Peyer's patch (tissue), 4 donors: Measurements from ENCODE around the gene ADAMTS12. TPM values are rescaled to one million over a fixed set of nuclear protein-coding genes. Genes with fewer than 3 reads are reported as not detected.

Experiments
- DNase-seq, 3 donors: peaks; one replicate each; pipeline ENCODE4 v3.0.0-alpha.2; 2017 to 2019
- H3K27ac ChIP-seq, 4 donors: fragments of 200-600 bp; sonication (generic); one replicate each; pipeline ENCODE4 v1.5.1; 2016 to 2019
- H3K27me3 ChIP-seq, 2 donors: fragments of 200-600 bp; sonication (generic); one replicate each; pipeline ENCODE4 v1.5.1; 2019
- H3K36me3 ChIP-seq, 3 donors: fragments of 200-600 bp; sonication (generic); one replicate each; pipeline ENCODE4 v1.5.1; 2016 to 2019
- H3K4me1 ChIP-seq, 4 donors: fragments of 200-600 bp; sonication (generic); one replicate each; pipeline ENCODE4 v1.5.1; 2016 to 2019
- H3K4me3 ChIP-seq, 4 donors: fragments of 200-600 bp; sonication (generic); 1 replicate in 3 of 4; 2 replicates in 1 of 4; pipeline ENCODE4 v1.5.1; 2016 to 2019; ENCODE audit warnings: mild to moderate bottlenecking in 1 of 4
- H3K9me3 ChIP-seq, 4 donors: fragments of 200-600 bp; sonication (generic); one replicate each; pipeline ENCODE4 v1.5.1; 2016 to 2019; ENCODE audit warnings: mild to moderate bottlenecking in 1 of 4
- POLR2A ChIP-seq, 2 donors: fragments of 450-650 bp; IDR thresholded peaks; one replicate each; pipeline ENCODE4 v1.5.1; 2017; ENCODE audit warnings: antibody characterized with exemption in 2 of 2, mild to moderate bottlenecking in 2 of 2, moderate library complexity in 2 of 2
- total RNA-seq, 4 donors: library from RNA; depleted of rRNA; stranded (reverse); fragments of >200 nt; gene quantifications; one replicate each; pipeline ENCODE4 v1.1.0, GENCODE V29; 2016
- TF ChIP-seq, protein P1 (sequence below), 6 experiments: fragments of 450-650 bp in 4 of 6; fragments of 200-600 bp in 2 of 6; sonication (generic) in 1 of 6; IDR thresholded peaks; one replicate each; pipeline ENCODE4 v1.5.1; 2017 to 2019; ENCODE audit warnings: antibody characterized with exemption in 6 of 6, mild to moderate bottlenecking in 3 of 6, moderate library complexity in 1 of 6

The ADAMTS12 gene
- total RNA-seq, 4 donors from 2014 or later = 0.53 to 11.6 (median 1.3) TPM

GRCh38 chr5:33720176-33720575 lies 171.6 kb downstream of the ADAMTS12 start:
- Histone ChIP-seq H3K9me3 (no peaks in the 10 kb centered on the region), H3K4me1 (no peaks in the 10 kb centered on the region), H3K27ac (no peak overlapping the region), H3K36me3 (no peaks in the 10 kb centered on the region), H3K27me3 (no peaks in the 10 kb centered on the region), H3K4me3 (no peak overlapping the region)
- TF ChIP-seq, protein P1, sequence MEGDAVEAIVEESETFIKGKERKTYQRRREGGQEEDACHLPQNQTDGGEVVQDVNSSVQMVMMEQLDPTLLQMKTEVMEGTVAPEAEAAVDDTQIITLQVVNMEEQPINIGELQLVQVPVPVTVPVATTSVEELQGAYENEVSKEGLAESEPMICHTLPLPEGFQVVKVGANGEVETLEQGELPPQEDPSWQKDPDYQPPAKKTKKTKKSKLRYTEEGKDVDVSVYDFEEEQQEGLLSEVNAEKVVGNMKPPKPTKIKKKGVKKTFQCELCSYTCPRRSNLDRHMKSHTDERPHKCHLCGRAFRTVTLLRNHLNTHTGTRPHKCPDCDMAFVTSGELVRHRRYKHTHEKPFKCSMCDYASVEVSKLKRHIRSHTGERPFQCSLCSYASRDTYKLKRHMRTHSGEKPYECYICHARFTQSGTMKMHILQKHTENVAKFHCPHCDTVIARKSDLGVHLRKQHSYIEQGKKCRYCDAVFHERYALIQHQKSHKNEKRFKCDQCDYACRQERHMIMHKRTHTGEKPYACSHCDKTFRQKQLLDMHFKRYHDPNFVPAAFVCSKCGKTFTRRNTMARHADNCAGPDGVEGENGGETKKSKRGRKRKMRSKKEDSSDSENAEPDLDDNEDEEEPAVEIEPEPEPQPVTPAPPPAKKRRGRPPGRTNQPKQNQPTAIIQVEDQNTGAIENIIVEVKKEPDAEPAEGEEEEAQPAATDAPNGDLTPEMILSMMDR (IDR thresholded peaks at IDR 0.05) = no peak
- no peak for TF ChIP-seq POLR2A (IDR thresholded peaks at IDR 0.05)
- DNase-seq = no peak

DNA sequence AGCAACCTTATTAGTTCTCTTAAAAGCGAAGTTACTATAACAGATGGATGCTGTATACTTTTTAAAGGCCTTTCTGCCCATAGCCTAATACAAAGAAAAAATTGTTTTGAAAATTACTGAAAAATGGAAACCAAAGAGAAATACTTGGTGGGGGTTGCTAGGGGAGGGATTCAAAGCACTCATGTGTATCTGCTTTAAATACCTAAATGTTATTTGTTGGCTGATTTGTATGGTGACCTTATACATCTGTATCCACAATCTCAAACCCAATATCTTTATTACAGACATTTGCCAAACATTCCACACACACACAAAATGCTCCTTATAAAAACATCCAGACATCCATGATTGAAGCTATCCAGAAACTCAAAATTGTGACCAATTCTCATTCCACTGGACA lies 172.0 kb downstream of the ADAMTS12 start:
- no peak for DNase-seq
- TF ChIP-seq, protein P1 (IDR thresholded peaks at IDR 0.05) = no peak
- no peak for TF ChIP-seq POLR2A (IDR thresholded peaks at IDR 0.05)
- no peaks in the 10 kb centered on the region for H3K27me3 ChIP-seq
- H3K4me1 ChIP-seq = no peaks in the 10 kb centered on the region
- no peak overlapping the region for H3K27ac ChIP-seq
- no peaks in the 10 kb centered on the region for H3K36me3 ChIP-seq
- H3K4me3 ChIP-seq = no peak overlapping the region
- no peaks in the 10 kb centered on the region for H3K9me3 ChIP-seq

GRCh38 chr5:33715661-33716060 lies 176.1 kb downstream of the ADAMTS12 start:
- no peak overlapping the region for H3K4me3 ChIP-seq
- H3K27me3 ChIP-seq = no peaks in the 10 kb centered on the region
- H3K27ac ChIP-seq = no peak overlapping the region
- H3K9me3 ChIP-seq = no peaks in the 10 kb centered on the region
- H3K4me1 ChIP-seq = no peaks in the 10 kb centered on the region
- no peaks in the 10 kb centered on the region for H3K36me3 ChIP-seq
- DNase-seq = no peak
- TF ChIP-seq, protein P1 (IDR thresholded peaks at IDR 0.05) = no peak
- TF ChIP-seq POLR2A (IDR thresholded peaks at IDR 0.05) = no peak

DNA sequence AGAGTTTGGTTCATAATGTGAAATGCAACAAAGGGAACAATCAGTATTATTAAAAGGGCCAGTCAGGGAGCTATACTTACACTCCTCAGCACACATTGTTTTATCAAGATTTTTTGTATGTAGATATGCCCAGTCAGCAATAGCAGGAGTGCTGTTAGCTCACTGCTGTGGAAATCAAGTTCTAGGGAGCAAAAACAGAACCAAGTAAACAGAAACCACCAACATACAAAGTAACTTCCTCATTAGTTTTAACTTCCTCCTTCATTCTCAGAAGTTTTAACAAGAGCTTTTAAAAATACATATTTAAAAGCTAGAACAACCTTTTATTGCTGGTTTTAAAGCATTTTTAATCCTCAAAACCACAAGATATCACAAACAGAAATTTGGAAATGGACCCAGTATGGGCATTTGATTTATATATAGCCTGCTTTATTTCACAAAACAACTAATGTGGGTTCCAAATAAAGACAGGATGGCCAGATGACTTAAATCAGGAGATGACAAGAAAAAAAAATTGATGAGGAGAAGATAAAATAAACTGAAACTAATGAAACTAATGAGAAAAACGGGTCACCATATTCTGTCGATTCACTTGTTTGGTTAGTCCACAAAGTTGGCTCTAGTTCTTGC lies 178.5 kb downstream of the ADAMTS12 start:
- no peaks in the 10 kb centered on the region for H3K27me3 ChIP-seq
- no peaks in the 10 kb centered on the region for H3K4me1 ChIP-seq
- H3K36me3 ChIP-seq = no peaks in the 10 kb centered on the region
- H3K4me3 ChIP-seq = no peak overlapping the region
- TF ChIP-seq, protein P1 (IDR thresholded peaks at IDR 0.05) = no peak
- no peak for TF ChIP-seq POLR2A (IDR thresholded peaks at IDR 0.05)
- H3K27ac ChIP-seq = peak overlapping the region in 1 of 4 donors; percentile 13
- H3K9me3 ChIP-seq = no peaks in the 10 kb centered on the region
- no peak for DNase-seq

GRCh38 chr5:33712664-33713063 lies 179.1 kb downstream of the ADAMTS12 start:
- Histone ChIP-seq H3K27ac (no peak overlapping the region), H3K36me3 (no peaks in the 10 kb centered on the region), H3K4me3 (no peak overlapping the region), H3K4me1 (no peaks in the 10 kb centered on the region), H3K9me3 (no peaks in the 10 kb centered on the region), H3K27me3 (no peaks in the 10 kb centered on the region)
- DNase-seq = no peak
- TF ChIP-seq POLR2A (IDR thresholded peaks at IDR 0.05) = no peak
- TF ChIP-seq, protein P1 (IDR thresholded peaks at IDR 0.05) = no peak
